Activated naive CD4-positive, alpha-beta T cell treated with Interleukin-2 at 50 U/mL for 16 hours (primary cell): Measurements from ENCODE around the gene CASZ1.
A peak's percentile ranks its signal among the peaks of the same experiment; 100 is the strongest.

Experiments used
- DNase-seq: peaks from one replicate; pipeline ENCODE4 v3.0.0-alpha.2; 2020

The CASZ1 gene

DNA sequence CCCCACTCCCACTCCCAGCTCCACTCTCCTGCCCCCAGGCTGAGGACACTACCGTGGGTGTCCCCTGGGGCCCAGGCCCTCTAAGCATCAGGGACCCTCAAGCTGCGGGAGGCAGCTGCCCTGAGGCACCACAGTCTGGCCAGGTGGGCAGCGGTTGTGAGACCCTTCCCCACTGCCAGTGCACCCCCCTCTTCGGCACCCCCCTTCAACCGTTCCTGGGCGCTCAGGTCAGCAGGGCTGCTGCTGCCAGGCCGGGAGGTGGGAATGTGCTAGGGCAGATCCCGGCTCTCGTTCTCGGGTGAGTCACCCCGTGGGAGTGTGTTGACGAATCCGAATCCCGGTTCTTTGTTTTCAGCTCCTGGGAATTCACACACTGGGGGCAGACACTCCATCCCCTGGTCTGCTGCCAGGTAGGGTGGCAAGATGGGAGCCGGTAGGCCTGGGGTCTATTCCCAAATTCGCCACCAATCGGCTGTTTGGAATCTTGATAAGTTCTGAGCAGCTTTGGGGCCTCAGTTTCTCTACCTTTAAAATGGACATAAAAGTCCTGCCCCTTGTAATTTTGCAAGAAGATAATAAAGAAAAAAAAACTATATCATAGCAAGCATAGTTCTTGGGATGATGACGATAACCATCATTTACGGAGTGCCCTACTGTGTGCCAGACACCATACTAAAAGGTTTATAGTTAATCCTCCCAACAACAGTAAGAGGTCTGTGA lies 28.5 kb upstream of the CASZ1 start:
- no peak for DNase-seq

DNA sequence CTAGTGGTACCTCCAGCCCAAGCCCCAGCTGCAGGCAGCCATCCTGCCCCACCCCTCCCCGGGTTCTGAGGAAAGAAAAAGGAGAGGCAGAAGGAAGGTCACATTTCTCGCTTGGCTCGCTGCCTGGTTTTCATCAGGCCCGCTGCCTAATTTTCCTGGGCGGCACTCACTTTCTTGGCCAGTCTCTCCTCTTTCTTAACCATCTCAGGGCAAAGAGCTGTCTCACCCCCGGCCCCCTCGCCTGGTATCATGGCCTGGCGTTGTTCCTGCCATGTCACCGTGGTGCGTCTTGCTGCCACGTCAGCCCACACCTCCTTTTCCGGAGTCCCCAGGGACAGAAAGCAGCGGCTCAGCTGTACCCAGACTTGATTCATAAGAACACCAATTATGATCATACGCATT lies 26.6 kb upstream of the CASZ1 start:
- no peak for DNase-seq

DNA sequence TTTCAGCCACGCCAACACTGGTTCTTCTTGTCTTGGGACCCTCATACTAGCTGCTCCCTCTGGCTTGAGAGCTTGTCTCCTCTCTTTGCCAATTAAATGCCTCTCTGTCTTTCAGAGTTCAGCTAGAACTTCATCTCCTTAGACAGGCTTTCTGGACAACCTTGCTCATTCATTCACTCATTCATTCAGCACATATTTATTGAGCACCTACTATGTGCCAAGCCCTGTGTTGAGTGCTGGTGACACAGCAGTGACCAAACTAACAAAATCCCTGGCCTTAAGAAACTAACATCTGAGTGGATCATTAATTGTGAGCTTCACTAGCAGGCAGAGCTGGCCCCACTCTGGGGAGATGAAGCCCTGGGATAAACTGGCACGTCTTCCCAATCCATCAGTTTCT lies 24.9 kb upstream of the CASZ1 start:
- DNase-seq = no peak

DNA sequence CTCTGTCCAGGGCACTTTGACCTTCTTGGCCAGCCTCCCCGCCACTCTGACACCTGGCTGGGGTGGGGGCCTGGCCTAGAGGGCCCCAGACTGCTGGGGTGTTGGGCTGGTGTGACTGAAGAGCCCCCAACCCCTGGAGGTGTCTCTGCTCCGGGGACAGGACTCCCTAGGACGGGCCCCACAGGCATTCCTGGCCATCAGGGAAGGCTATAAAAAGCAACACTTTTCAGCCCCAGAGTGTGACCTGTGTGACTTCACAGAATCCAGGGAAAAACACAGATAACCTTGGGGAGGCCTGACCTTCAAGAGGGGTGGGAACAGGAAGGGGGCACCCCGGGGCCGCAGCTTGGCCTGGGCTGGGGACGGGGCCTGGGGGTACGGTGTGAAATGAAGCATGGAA lies 24.0 kb upstream of the CASZ1 start:
- DNase-seq = no peak

DNA sequence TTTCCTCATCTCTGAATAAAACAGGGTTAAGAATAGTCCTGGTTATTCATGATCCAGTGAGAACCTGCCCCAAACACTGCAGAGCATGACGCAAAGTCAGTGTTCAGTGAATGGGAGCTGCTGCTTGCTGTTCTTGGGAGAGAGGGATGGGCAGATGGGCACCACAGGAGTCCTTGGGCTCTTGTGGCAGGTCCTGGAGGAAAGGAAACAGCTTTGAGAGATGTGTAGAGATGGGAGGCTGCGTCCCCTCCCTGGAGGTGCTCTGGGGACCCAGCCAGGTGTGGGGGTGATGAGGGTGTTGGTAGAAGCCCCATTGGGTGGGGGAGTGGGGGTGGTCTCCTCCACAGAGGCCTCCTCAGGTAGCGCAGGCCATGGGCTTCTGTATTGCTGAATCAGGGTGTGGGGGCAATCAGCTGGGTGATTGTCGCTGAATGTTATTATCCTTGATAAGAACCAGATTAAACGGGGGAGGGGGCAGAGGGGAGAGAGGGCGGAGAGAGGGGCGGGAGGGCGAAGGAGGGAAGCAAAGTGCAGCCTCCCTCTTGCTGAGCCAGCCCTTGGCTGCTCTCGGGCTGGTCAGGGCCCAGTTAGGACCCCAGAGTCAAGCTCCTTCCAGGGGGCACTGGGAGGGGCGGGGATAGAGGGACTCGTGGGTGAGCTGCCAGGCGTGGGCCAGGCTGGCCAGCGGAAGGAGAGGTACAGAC lies 22.9 kb upstream of the CASZ1 start:
- no peak for DNase-seq

DNA sequence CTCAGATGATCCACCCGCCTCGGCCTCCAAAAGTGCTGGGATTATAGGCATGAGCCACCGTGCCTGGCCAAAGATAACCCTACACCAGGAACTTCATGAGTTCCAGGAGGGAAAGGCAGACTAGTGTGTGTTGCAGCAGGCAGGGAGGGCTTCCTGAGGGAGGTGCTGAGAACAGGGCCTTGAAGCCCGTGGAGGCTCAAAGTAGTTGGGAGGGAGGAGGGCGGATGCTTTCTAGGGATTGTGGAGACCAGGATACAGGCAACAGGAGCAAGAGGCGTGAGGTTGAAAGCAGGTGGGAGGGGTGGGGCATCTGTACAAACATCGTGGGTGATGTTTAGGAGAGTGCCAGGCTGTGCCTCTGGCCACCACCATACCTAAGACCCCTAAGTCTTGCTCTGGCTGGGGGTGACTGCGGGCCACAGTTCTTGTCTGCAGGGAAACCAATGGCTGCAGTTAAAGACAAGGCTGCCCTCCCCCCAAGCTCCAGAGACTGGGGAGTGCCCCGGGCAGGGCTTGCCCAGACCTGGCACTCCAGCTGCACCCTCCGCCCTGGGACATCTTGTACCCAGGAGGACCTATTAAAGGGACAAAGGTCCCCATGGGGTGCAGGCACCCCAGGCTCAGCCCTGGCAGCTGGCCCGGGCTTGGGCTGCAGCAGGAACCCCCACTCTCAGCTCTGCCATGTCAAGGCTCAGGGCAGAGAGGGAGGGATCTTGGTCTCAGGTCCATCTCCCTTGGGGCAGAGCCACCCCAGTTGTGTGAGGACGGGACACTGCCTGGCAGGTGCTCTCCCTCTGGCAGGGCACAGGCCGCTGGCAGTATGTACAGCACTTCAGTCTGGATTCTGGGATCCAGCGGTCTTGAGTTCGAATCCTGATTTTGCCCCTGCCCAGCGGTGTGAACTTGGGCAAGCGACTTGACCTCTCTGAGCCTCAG lies 22.1 kb upstream of the CASZ1 start:
- DNase-seq = no peak

DNA sequence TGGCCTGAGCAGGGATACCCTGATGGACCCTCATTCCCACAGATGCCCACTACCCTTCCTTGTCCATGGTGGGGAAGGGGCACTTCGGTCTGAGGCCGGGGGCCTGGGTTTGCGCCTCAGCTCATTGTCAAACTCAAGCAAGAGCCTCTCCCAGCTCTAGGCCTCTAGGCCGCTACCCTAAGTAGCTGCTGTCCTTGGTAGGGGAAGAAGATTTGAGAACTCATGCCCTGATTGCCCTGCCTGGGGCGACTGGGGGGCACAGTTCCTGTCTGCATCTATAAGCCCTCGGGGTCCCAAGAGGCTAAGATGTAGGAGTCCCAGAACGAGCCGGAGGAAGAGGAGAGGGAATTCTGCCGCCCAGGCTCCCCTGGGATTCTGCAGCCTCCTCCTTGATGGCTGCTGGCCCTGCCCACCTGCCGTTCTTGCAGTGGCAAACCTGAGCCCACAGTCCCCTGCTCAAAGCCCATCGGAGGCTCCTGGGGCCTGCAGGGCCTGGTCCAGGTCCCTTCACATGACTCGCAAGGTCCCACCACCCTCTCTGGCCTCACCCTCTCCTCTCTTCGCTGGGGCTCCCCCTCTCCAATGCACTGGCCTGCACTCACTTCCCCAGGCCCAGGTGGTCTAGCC lies 20.4 kb upstream of the CASZ1 start:
- no peak for DNase-seq

DNA sequence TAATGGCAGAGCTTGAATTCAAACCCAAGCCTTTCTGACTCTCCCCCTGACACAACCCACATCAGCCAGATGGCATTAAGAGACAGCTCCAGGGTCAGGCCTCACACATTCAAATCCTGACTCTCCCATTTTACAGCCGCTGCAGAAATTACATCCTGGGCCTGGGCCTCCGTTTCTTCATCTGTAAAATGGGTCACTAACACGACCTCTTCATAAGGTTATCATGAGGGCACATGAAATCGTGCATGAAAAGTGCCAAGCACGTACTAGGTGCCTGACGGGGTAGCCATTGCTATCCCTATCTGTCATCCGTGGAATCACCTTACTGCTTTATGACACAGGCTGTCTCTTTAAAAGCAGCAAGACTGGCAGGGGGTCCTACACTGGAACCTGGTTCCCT lies 19.8 kb upstream of the CASZ1 start:
- DNase-seq = no peak

DNA sequence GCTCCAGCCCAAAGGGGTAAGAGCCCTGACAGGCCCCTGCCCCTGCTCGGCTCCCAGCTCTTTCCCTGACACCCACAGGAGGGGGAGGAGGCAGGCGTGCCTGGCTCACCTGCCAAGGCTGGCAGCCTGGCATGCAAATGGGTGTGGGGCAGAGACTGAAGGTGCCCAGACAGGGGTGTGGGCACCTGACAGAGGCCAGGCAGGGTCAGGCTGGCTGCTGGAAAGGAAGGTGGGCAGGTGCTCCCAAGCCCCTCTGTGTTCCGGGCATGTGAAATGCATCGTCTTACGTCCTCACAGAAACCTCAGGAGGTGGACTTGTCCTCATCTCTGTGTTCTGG lies 19.4 kb upstream of the CASZ1 start:
- no peak for DNase-seq

DNA sequence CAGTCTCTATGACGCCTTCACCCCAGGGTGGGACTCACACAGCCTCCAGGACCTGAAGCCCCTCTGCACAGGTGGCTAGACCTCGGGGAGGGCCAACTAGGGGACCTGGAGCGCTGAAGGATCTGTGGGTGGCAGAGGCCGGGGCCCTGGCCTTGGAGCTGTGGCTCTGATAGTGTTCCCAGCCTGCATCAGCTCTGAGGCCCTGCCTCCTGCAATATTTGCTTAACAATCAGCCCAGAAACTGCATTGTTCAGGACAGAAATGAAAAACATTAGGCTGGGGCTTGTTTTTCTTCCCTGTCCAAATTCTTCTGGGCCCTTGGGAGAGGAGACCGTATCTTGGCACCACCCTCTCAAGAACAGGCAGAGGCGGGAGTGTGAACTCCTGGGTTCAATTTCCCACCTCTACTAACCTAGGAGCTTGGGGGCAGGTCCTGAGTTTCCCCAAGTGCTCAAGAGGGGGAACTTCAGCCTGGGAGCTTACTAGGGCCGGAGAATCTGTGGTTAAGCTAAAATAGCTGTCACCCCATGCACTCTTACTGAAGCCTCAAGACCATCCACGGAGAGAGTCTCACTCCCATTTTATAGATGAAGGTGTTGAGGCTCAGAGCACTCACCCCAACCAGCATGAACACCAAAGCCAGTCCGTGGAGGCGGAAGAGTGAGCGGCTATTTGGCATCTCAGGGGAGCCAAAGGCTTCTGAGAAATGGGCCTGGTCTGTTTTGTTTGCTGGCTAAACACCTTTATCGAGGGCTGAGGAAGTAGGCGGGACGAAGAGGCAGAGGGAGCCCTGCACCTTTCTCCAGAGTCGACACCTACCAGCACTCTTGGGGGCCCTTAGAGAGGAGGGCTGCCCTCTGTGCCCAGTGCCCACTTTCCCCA lies 18.8 kb upstream of the CASZ1 start:
- DNase-seq = no peak

DNA sequence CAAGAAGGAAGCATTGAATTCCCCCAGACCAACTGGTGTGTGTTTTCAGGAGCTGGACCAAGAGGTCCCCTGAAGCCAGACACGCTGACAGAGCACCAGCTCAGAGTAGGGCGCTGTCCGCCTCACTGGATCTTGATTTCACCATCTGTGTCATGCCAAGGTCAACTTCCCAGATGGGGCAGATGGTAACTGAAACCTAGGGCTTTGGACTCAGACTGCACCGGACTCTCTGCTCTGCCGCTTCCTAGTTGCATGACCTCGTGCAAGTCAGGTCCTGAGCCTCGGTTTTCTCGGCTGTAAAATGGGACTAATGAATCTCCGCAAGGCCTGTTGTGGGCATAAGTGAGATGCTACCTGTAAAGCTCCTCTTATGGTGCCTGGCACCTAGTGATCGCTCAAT lies 17.9 kb upstream of the CASZ1 start:
- no peak for DNase-seq

DNA sequence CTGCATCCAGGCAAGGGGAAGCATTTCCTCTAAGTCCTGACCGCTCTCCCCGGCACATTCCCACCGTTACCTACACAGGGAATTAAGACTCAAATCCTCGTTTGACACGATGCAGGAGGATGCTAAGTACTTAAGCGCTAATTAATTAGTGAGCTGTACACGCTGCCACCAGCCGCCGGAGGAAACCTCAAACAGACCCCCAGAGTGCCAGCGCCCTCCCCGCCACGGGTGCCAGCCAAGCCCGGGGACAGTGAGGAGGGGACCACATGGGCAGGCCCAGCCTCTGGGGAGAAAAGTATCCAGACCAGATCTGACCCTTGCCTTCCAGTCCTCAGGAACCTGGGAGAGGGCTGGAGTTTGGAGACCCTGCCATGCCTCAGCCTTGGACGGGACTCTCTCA lies 17.4 kb upstream of the CASZ1 start:
- no peak for DNase-seq

DNA sequence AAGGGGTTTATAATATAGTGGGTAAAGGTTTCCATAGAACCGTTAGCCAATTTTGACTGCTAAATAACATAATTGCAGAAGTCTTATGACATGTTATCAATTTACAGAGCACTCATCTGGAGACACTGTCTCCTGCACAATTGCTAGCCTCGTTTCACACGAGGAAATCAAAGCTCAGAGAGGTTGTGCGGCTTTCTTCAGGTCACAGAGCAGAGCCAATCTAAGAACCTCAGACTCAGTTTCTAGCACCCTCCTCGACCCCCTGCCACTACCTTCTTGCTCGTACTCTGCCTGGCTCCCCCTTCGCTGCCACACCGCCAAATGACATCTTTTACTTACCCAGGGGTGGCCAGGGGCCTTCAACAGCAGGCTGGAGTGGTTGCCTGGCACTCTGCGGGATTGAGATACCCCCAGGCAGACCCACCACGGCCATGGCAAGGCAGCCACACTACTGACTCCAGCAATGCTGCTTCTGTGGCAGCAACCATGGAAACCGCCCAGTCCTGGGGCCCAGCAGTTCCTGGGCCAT lies 16.0 kb upstream of the CASZ1 start:
- no peak for DNase-seq

DNA sequence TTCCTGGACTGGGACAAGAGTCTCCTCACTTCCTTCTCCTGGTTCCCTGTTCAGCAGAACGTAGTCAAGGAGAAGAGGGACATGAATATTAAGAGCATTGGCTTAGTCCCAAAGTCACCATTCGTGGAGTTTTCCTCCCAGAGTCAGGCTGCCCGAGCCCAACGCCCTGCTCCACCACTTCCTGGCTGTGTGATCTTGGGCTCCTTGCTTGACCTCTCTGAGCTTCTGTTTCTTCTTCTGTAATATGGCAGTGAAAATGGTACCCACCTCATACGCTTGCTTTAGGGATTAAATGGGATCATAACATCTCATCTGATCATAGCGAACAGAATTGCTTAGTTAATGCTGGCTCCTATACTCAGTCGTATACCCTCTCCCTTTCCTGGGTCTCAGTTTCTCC lies 12.0 kb upstream of the CASZ1 start:
- no peak for DNase-seq

DNA sequence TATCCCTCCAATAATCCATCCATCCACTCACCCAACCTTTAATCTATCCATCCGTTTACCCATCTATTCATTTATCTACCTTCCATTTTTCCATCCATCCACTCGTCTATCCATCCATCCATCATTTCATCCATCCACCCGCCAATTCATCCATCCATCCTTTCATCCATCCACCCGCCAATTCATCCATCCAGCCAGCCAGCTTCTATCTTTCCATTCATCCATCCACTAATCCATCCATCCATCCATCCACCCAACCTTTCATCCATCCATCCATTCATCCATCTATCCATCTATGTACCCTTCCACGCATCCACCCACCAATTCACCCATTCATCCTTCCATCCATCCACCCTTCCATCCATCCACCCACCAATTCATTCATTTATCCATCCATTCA lies 10.5 kb upstream of the CASZ1 start:
- DNase-seq = no peak

DNA sequence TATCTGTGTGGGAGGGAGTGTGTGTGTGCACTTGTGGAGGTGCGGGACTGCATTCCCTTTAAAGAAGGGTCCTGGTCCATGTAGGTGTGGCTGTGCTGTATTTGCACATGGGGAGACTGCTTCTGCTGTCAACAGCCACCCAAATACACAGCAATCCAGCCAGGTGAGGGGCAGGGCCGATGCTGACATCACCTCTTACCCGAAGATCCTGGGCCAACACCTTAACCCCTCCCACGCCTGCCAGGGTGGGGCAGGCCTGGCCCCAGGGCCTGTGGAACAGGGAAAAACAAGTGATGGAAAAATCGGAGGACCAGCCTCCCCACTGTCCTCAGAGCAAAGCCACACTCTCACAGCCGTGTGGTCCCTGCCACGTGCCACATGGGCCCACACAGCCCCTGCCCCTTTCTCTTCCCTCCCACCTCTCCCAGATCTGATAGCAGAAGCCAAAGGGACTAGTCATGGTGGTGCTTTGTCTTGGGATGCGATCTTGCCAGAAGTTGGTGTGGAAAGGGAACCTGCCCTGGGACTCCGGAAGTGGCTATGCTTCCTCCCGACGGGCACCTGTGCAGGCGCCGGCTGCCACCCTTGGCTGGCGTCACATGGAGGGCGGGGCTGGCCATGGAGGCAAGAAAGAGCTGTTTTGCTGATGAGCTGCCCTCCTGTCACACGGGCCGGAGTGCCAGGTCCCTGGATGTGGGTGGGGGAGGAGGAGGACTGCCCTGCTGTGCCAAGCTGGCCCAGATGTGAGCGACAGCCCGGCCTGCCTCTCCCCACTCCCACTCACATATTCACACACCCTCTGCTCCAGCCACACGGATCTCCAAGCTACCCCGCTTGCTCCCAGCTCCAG lies 7.8 kb upstream of the CASZ1 start:
- DNase-seq = peak; percentile 11

DNA sequence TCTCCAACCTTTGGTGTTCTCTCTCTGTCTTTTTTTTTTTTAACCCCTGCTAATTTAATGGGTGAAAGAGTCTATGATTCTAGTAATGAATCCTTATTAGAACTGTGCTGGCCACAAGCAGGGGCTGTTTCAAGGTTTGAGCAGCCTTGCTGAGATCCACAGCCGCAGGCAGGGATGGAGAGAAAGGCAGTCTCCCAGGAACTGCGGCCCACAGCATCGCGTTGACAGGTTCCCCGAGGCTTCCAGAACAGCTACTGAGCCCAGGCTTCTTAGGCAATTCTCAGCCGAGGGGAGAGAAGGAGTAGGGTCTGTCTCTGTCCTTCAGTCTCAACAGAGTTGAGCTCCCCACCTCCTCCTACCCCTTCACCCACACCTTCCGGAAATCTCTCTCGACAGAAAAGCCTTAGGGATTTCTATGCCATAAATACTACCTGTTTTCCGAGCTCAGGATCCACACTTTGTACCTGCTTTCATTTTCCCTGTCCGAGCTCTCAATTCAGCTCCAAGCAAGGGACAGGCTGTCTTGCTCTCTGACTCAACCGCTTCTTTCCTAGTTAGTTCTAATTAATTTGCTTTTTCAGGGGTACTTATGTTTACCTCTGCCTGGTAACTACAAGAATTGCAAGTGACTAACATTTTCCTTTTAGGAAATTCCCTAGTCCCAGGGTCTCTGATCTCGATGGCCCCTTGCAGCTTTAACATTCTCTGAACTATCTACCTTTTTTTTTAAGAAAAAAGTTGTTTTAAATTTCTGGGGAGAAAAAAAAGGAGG lies 6.7 kb upstream of the CASZ1 start:
- DNase-seq = no peak

DNA sequence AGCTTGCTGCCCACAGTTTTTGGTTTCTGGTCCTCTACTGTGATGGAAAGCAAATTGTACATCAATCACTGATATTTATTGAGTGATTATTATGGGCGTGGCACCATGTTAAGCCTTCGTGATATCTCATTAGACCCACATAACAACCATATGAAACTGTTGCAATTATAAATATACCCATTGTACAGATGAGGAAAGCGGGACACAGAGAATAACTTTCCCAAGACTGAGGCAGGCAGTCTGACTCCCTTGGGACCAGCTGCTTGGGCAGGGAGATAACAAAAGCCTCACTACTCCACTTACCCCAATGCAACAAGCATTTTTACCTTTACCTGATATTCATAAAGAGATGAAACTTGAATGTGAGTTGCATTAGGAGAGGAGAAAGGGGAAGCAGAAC lies 4.3 kb upstream of the CASZ1 start:
- no peak for DNase-seq

DNA sequence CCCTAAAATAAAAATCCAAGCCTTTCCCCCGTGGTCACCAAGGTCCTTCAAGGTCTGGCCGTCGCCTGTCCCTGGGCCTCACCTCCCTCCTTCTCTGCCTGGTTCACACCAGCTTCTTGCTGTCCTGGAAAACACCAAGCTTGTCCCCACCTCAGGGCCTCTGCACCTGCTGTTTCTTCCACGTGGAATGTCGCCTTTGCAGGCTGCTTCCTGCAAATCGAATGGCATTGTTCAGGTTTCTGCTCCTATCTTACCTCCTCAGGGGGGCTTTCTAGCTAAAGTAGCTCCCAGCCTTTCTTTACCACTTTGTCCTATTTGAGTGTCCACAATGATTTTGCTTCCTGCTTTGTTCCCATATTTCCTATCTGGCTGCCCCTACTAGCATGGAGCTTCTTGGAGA lies 3.3 kb upstream of the CASZ1 start:
- no peak for DNase-seq

DNA sequence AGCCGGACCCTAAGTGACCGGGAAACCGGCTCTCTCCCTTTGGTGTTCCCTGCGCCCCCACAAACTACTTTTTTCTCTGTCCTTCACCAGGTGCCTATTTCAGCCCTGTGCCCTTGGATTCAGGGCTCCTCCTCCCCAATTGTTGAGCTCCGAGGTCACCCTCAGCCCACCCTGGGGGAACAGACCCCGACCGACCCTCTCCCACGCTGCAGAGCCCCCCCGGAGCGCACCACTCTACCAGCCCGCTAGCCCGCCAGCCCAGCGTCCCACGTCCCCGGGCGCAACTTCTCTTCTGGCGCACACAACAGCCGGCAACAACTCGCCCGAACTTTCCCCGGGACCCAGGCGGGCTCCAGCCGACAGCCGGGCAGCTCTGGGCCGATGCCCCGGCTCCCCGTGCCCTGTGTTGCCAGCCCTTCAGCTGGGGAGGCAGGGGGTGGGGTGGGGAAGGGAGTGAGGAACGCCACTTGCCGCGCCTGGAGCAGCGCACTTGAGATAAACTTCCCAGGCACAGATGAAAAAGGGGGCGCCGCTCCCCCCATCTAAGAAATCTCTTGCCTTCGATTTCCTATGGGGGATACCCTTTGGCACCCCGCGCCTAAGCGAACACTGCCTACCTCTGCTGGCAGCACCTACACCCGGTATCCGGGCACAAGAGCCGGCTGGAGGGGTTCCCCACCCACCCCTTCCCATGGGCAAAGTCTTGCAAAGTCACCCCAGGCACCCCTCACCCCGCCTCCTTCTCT lies 997 bp downstream of the CASZ1 start:
- no peak for DNase-seq
